ENCODE results near the gene MALT1. TPM values are rescaled to one million over a fixed set of nuclear protein-coding genes. Genes with fewer than 3 reads are reported as not detected.
"Not testable (repeated sequence)": the region's sequence is repeated elsewhere in the genome, so short reads cannot be mapped to it uniquely, and the experiment has no call there.

The MALT1 gene
- total RNA-seq, 1 experiment from 2014 or later, result 22.6 TPM

DNA sequence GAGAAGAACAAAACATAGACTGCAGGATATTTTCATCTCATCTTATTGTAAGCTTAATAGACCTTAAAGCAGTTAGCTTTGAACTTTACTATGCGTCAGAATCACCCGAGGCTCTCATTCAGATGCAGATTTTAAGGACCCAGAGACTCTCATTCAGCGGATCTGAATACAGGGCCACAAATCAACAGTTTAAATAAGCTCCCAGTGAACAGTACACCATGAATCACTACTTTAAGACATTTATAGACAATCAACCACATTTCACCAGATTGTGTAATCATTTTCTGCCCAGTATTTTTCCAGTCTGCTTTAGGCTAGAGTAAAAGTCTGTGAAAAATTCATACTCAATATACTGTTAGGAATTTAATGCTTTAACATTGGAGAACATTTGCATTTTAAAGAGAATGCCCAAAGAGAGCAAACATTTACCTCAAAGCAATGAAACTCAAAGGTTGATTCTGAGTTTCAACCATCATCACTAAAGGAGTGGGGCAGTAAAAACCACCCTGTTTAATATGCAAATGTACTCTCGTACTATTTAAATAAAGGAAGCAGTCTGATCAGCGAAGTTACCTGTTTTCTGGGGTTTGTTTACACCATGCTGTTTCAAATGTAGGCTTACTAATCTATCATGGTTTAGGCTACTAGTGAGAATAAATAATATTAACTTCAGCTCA, 31.4 kb upstream of the MALT1 start:
- no peak for DNase-seq

DNA sequence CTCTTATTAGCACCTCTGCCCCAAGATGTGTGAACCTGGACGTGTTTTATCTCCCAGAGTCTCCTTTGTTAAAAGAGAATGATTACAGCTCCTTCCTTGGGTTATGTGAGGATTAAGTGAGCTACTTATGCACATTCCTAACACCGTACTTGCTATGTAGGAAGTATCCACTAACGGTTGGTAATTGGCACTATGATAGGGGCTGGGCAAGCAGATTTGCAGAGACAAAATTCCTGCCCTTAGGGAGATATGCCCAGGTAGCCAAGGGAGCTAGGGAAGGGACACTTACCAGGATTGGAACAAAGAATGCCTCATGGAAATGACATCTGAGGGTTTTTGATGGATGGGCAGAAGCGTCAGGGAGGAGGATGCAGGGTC, 30.8 kb upstream of the MALT1 start:
- BruUV-seq (replicated peaks), result no TSS peak
- H3K36me3 Mint-ChIP-seq (ENCODE audit: insufficient read depth, unreplicated experiment), result no peaks in the 10 kb centered on the region
- H3K4me3 Mint-ChIP-seq (ENCODE audit: unreplicated experiment), result no peak overlapping the region
- DNase-seq, result no peak
- H3K27ac Mint-ChIP-seq (ENCODE audit: unreplicated experiment), result no peak overlapping the region
- H3K9me3 ChIP-seq, result no peaks in the 10 kb centered on the region
- no peaks in the 10 kb centered on the region for H3K27me3 ChIP-seq (replicated peaks; ENCODE audit: control insufficient read depth, insufficient read depth, low read length)
- H3K4me1 ChIP-seq, result no peaks in the 10 kb centered on the region
- ChIA-PET CTCF (no interaction called here), POLR2A (no interaction called here)
- no peaks in the 10 kb centered on the region for H3K36me3 ChIP-seq (ENCODE audit: control insufficient read depth, insufficient read depth, low read length)
- no peaks in the 10 kb centered on the region for H3K4me1 Mint-ChIP-seq (ENCODE audit: low read depth, unreplicated experiment)
- H3K4me3 ChIP-seq (ENCODE audit: low read depth, low read length), result no peak overlapping the region
- H3K27me3 Mint-ChIP-seq (ENCODE audit: insufficient read depth, unreplicated experiment), result no peaks in the 10 kb centered on the region
- no peaks in the 10 kb centered on the region for H3K9me3 Mint-ChIP-seq (ENCODE audit: unreplicated experiment)
- intact Hi-C loops (cut with micrococcal nuclease; ENCODE audit: unreplicated experiment), result no loop called here
- TF ChIP-seq, protein P1, sequence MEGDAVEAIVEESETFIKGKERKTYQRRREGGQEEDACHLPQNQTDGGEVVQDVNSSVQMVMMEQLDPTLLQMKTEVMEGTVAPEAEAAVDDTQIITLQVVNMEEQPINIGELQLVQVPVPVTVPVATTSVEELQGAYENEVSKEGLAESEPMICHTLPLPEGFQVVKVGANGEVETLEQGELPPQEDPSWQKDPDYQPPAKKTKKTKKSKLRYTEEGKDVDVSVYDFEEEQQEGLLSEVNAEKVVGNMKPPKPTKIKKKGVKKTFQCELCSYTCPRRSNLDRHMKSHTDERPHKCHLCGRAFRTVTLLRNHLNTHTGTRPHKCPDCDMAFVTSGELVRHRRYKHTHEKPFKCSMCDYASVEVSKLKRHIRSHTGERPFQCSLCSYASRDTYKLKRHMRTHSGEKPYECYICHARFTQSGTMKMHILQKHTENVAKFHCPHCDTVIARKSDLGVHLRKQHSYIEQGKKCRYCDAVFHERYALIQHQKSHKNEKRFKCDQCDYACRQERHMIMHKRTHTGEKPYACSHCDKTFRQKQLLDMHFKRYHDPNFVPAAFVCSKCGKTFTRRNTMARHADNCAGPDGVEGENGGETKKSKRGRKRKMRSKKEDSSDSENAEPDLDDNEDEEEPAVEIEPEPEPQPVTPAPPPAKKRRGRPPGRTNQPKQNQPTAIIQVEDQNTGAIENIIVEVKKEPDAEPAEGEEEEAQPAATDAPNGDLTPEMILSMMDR (IDR thresholded peaks at IDR 0.05; ENCODE audit: insufficient read depth in 1 of 2, low read depth in 1 of 2, low read length in 1 of 2, severe bottlenecking in 1 of 2, unreplicated experiment in 1 of 2), result no peak

More for the DNA sequence above, 31.4 kb upstream of the MALT1 start:
- Mint-ChIP-seq H3K9me3 (ENCODE audit: unreplicated experiment) (no peaks in the 10 kb centered on the region), H3K4me1 (ENCODE audit: low read depth, unreplicated experiment) (no peaks in the 10 kb centered on the region), H3K27ac (ENCODE audit: unreplicated experiment) (no peak overlapping the region), H3K27me3 (ENCODE audit: insufficient read depth, unreplicated experiment) (no peaks in the 10 kb centered on the region), H3K4me3 (ENCODE audit: unreplicated experiment) (no peak overlapping the region), H3K36me3 (ENCODE audit: insufficient read depth, unreplicated experiment) (no peaks in the 10 kb centered on the region)
- Histone ChIP-seq H3K4me3 (ENCODE audit: low read depth, low read length) (no peak overlapping the region), H3K9me3 (no peaks in the 10 kb centered on the region), H3K27me3 (replicated peaks; ENCODE audit: control insufficient read depth, insufficient read depth, low read length) (no peaks in the 10 kb centered on the region), H3K4me1 (no peaks in the 10 kb centered on the region), H3K36me3 (ENCODE audit: control insufficient read depth, insufficient read depth, low read length) (no peaks in the 10 kb centered on the region)
- CTCF ChIA-PET, result interaction anchor here (0.6 kb wide), 1 partner anchor 762 kb away, joined by 3 read pairs; no protein-coding TSS in a partner anchor
- POLR2A ChIA-PET, result no interaction called here
- intact Hi-C loops (cut with micrococcal nuclease; ENCODE audit: unreplicated experiment), result no loop called here
- TF ChIP-seq, protein P1 (IDR thresholded peaks at IDR 0.05; ENCODE audit: insufficient read depth in 1 of 2, low read depth in 1 of 2, low read length in 1 of 2, severe bottlenecking in 1 of 2, unreplicated experiment in 1 of 2), result no peak
- BruUV-seq (replicated peaks), result no TSS peak

DNA sequence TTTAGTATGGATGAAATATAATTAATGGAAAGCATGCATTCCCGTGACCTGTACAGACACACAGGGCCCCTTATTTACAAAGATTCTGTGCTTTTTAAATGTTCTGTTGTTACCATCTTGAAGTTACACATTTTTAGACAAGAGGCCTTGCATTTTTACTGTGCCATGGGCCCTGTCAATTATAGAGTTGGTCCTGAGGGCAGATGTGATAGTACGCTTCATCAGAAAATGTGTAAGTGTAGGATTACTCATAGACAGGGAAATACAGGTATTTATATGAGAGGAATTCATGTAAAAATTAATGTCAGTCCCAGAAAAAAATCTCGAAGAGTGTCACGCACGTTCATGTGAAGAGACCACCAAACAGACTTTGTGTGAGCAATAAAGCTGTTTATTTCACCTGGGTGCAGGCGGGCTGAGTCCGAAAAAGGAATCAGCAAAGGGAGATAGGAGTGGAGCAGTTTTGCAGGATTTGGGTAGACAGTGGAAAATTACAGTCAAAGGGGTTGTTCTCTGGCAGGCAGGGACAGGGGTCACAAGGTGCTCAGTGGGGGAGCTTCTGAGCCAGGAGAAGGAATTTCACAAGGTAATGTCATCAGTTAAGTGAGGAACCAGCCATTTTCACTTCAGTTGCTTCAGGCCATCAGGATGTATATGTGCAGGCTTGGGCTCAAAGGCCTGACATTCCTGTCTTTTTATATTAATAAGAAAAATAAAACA, 30.2 kb upstream of the MALT1 start:
- H3K36me3 ChIP-seq (ENCODE audit: control insufficient read depth, insufficient read depth, low read length), result no peaks in the 10 kb centered on the region
- POLR2A ChIA-PET, result no interaction called here
- no peaks in the 10 kb centered on the region for H3K27me3 ChIP-seq (replicated peaks; ENCODE audit: control insufficient read depth, insufficient read depth, low read length)
- no TSS peak for BruUV-seq (replicated peaks)
- H3K9me3 ChIP-seq, result no peaks in the 10 kb centered on the region
- intact Hi-C loops (cut with micrococcal nuclease; ENCODE audit: unreplicated experiment), result no loop called here
- Mint-ChIP-seq H3K4me1 (ENCODE audit: low read depth, unreplicated experiment) (no peaks in the 10 kb centered on the region), H3K9me3 (ENCODE audit: unreplicated experiment) (no peaks in the 10 kb centered on the region), H3K4me3 (ENCODE audit: unreplicated experiment) (no peak overlapping the region), H3K27ac (ENCODE audit: unreplicated experiment) (no peak overlapping the region), H3K36me3 (ENCODE audit: insufficient read depth, unreplicated experiment) (no peaks in the 10 kb centered on the region), H3K27me3 (ENCODE audit: insufficient read depth, unreplicated experiment) (no peaks in the 10 kb centered on the region)
- no peaks in the 10 kb centered on the region for H3K4me1 ChIP-seq
- H3K4me3 ChIP-seq (ENCODE audit: low read depth, low read length), result no peak overlapping the region
- TF ChIP-seq, protein P1 (IDR thresholded peaks at IDR 0.05; ENCODE audit: insufficient read depth in 1 of 2, low read depth in 1 of 2, low read length in 1 of 2, severe bottlenecking in 1 of 2, unreplicated experiment in 1 of 2), result no peak
- CTCF ChIA-PET, result no interaction called here
- DNase-seq, result no peak

DNA sequence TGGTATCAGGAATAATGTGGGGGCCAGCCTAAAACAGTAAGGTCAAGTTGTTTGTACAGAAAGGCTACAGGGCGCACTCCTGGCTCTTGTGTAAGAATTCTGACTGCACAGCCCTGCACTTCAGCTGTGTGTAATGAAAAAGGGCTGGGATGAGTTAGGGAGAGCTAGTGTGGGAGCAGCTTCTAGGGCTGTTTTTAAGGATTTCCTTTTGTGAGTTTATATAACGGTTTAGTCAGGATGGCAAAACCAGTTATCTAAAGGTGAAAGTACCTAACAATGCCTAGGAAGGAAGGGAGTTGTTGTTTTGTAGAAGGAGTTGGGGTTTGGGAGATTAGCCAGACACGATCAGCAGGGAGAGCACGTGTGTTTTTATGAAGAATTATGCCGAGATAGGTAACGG, 27.7 kb upstream of the MALT1 start:
- BruUV-seq (replicated peaks); intact Hi-C loops (cut with micrococcal nuclease; ENCODE audit: unreplicated experiment); H3K27me3 Mint-ChIP-seq (ENCODE audit: insufficient read depth, unreplicated experiment); H3K36me3 Mint-ChIP-seq (ENCODE audit: insufficient read depth, unreplicated experiment); H3K4me1 ChIP-seq; H3K4me3 ChIP-seq (ENCODE audit: low read depth, low read length); CTCF ChIA-PET; H3K4me1 Mint-ChIP-seq (ENCODE audit: low read depth, unreplicated experiment); POLR2A ChIA-PET; H3K27ac Mint-ChIP-seq (ENCODE audit: unreplicated experiment); DNase-seq; H3K27me3 ChIP-seq (replicated peaks; ENCODE audit: control insufficient read depth, insufficient read depth, low read length); H3K36me3 ChIP-seq (ENCODE audit: control insufficient read depth, insufficient read depth, low read length); H3K4me3 Mint-ChIP-seq (ENCODE audit: unreplicated experiment); H3K9me3 Mint-ChIP-seq (ENCODE audit: unreplicated experiment); H3K9me3 ChIP-seq: not testable (repeated sequence)

All from Caco-2 (cell line).